ENCODE data around the gene STARD5.

The STARD5 gene

GRCh38 chr15:81311752-81312464 lies 12.0 kb downstream of the STARD5 start:
- DNase-seq, result no peak

DNA sequence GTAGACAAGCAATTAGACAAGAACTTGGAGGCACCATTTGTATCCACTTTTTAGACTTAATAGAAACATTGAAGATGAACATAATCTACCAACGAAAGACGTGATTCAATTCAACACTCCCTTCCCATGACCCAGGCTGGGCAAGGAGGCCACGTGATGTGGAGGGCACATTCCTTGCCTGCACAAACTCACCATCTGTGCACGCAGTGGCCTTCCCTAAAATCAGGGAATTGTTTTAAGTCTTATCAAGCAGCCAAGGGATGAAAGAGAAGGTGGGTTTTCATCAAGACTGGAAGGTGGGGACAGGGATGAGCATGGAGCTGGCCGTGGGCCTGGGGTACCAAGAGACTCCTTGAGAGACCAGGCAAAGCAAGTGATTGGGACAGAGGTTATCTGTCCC lies 13.5 kb downstream of the STARD5 start:
- DNase-seq, result no peak

- DNase-seq, result no peak
Observed at GRCh38 chr15:81309647-81310450, 14.1 kb downstream of the STARD5 start.

DNA sequence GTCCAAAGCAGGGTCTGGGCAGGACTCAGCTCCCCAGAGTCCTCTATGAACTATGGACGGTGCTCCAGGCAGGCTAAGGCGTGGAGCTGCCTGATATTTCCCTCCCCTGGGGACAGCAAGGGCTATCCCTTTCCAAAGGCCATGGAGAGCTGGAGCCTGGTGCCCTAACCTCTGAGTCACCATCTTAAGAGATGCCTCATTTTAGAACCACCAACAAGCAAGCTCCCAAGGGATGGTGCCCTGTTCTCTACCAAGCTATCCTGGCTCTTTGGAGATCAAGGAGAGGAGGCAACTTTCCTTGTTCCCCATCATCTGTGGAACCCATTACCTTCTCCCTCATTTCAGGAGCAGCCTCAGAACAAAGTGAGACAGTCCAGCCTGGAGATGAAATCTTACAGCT lies 15.7 kb downstream of the STARD5 start:
- DNase-seq, result no peak

GRCh38 chr15:81304226-81304625 lies 19.7 kb downstream of the STARD5 start:
- DNase-seq, result no peak

DNA sequence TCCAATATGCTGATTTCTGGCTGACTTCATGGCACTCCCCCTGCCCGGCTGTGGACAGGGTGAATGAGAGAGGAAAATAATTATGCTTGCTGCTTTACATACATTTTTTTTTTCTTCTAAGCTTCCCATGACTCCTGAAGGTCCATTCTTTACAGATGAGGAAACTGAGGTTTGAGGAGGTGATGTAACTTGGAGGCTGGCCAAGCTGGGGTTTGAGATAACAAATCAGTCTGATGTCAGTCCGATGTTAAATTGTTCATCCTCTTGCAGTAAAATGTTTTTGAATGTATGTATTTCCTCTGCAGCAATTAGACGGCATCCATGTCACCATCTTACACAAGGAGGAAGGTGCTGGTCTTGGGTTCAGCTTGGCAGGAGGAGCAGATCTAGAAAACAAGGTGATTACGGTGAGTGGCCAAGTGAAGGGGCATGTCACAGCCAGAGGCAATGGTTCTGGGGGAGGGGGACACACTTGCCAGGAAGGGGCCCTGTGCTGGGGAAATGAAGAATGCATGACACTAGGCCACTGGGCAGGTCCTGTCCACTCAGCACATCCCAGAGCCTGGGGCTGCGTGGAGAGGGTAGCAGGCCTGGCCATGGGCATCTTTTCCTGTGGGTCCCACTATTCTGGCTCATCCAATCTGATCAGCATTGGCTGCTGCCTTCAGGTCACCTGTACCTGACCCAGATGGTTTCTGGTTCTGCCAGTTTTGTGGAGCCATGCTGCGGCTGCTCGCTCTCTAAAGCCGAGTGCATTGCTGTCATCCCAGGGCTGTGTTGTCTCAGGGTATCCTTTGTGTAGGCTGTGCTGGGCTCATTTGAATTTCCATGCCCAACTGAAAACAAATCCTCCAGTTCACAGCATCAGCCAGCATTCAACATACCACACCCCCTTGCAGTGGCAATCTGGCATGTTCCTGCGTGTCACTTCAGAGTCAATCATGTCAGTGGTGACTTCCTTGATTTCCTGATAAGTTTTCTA lies 20.4 kb downstream of the STARD5 start:
- DNase-seq, result peak; percentile 34

GRCh38 chr15:81302701-81303109 lies 21.2 kb downstream of the STARD5 start:
- DNase-seq, result no peak

- no peak for DNase-seq
Observed at GRCh38 chr15:81301815-81302399, 22.0 kb downstream of the STARD5 start.

DNA sequence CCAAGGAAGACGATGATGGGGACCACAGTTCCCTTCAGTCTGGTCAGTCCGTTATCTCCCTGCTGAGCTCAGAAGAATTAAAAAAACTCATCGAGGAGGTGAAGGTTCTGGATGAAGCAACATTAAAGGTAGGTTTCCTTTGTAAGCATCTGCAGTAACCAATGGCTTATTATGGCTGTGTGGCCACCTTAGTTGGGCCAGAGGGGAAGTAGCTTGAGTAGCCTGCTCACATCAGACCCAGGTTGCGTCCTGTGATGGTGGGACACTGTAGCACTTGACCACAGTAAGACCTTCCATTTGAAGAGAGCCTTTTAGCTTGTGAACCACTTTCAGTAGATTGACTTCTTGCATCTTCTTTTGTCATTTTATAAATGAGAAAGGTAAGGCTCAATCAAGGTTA lies 22.6 kb downstream of the STARD5 start:
- no peak for DNase-seq

DNA sequence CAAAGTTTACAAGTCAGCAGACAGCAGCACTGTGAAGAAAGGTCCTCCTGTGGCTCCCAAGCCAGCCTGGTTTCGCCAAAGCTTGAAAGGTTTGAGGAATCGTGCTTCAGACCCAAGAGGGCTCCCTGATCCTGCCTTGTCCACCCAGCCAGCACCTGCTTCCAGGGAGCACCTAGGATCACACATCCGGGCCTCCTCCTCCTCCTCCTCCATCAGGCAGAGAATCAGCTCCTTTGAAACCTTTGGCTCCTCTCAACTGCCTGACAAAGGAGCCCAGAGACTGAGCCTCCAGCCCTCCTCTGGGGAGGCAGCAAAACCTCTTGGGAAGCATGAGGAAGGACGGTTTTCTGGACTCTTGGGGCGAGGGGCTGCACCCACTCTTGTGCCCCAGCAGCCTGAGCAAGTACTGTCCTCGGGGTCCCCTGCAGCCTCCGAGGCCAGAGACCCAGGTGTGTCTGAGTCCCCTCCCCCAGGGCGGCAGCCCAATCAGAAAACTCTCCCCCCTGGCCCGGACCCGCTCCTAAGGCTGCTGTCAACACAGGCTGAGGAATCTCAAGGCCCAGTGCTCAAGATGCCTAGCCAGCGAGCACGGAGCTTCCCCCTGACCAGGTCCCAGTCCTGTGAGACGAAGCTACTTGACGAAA lies 24.2 kb downstream of the STARD5 start:
- DNase-seq, result no peak

DNA sequence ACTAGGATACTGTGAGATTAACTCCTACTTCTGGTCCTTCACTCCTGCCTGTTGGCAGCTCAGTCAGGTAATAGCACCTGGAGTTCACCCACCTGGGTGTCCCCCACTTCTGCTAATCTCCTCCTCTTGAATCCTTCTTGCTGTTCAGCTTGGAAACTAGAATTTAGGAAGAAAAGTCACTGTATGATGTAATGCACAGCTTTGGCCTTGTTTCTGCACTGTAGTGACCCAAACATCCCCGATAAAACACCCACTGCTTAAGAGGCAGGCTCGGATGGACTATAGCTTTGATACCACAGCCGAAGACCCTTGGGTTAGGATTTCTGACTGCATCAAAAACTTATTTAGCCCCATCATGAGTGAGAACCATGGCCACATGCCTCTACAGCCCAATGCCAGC lies 24.8 kb downstream of the STARD5 start:
- DNase-seq, result no peak

GRCh38 chr15:81298611-81299010 lies 25.3 kb downstream of the STARD5 start:
- DNase-seq, result no peak

- DNase-seq, result no peak
Observed at GRCh38 chr15:81297603-81298575, 26.1 kb downstream of the STARD5 start.

- DNase-seq, result no peak
Observed at GRCh38 chr15:81297147-81297572, 26.8 kb downstream of the STARD5 start.

GRCh38 chr15:81296673-81297072 lies 27.3 kb downstream of the STARD5 start:
- peak; percentile 66 for DNase-seq

GRCh38 chr15:81296186-81296585 lies 27.8 kb downstream of the STARD5 start:
- DNase-seq, result no peak

DNA sequence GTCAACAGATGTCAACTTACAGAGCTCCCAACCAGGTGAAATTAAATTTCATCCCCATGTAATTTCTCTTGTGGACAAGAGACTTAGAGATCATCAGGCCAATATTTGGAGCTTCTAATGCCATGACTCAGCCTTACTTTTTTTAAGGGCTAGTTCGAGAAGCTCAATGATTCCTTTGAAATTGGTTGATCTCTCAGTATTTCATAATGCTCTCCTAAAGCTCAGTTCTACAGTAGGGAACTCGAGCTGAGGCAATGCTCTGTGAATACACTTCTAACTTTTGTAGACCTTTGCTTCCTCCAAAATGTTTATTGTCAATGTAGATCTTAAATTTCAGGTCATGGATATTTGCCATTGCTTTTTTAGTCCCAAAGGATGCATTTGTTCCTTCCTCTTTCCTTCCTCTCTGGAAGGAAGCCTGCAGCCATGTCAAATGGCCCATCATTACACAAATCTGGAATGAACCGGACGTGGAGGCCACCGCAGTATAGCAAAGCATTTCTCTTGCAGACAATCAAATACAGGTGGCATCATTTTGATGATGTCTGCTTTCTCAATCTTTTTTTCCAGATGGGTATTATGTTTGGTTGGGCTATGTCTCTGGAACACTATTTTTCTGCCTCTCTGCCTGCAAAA lies 28.3 kb downstream of the STARD5 start:
- DNase-seq, result no peak

GRCh38 chr15:81294516-81294880 lies 29.4 kb downstream of the STARD5 start:
- DNase-seq, result no peak

GRCh38 chr15:81293728-81294515 lies 30.0 kb downstream of the STARD5 start:
- DNase-seq, result peak; percentile 69
